NK-92 (cell line): ENCODE measurements around the gene MYF5.

Experiments used
- DNase-seq: peaks from one replicate; lab custom pipeline; 2025; ENCODE audit not compliant: unreplicated experiment; lab: John Stamatoyannopoulos, UW

Gene MYF5

DNA sequence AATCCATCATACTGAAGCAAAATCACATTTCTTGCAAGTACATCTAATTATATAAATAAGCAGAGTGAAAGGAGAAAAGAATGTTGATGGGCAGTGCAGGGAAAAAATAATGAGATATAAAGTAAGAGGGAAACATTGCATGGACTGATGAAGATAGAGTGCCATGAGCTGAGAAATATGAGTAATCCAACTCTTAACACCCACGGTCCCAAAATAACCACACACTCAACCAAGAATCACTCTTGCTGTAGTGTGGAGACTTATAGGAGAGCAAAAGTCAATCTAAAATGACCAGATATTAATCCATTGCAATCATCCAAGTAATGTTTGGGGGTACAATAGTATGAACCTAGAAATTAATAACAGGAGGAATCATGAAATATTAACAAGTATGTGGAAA lies 40.2 kb downstream of the MYF5 start:
- no peak for DNase-seq

GRCh38 chr12:80761838-80762237 lies 45.1 kb downstream of the MYF5 start:
- no peak for DNase-seq

GRCh38 chr12:80763874-80764273 lies 47.2 kb downstream of the MYF5 start:
- no peak for DNase-seq

DNA sequence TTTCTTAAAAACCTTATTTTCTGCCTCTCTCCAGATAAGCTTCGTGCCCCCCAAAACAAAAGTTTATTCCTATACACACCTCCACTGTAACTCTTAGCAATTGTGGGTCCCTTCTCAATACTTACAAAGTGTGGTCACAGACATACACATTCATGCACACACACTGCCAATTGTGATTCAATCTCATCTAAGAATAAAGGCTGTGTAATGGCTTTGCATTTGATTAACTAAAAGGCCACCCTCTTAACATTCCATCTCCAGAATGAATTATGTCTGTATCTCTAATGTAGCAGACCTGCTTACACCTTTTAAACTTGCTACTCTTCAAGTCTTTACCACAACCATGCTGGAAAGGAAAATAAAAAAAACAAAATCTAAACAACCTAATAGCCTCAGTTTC lies 49.5 kb downstream of the MYF5 start:
- no peak for DNase-seq

DNA sequence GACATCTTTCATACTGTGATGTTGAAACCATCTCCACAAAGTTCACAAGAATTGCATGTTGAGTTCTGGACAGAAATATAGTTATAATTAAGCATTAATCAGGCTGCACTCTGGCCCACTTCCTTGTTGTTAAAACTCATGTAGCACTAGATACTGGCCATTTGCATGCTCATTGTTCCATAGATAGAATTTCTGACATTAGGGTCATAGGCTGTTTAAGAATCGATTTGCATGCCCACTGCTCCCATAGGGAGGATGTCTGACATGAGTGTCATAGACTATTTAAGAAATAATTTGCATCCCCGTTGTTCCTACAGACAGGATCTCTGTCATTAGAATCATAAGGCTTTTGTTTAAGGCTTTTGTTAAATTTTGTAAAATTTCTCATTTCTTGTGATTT lies 50.2 kb downstream of the MYF5 start:
- DNase-seq = no peak
